ENCODE measurements around the gene NPY1R. TPM values are rescaled to one million over a fixed set of nuclear protein-coding genes. Genes with fewer than 3 reads are reported as not detected.

Gene NPY1R
- total and polyA plus RNA-seq, 2 experiments from 2014 or later = 1.1 to 9.0 TPM

GRCh38 chr4:163317110-163317509, 15.3 kb downstream of the NPY1R start:
- TF ChIP-seq EZH2phosphoT487 (IDR thresholded peaks at IDR 0.05; ENCODE audit: low read depth, severe bottlenecking, unreplicated experiment) = no peak
- TF ChIP-seq EZH2 (IDR thresholded peaks at IDR 0.05; ENCODE audit: borderline replicate concordance) = no peak
- no peak for TF ChIP-seq CTCF (IDR thresholded peaks at IDR 0.05; ENCODE audit: poor library complexity)
- no peak overlapping the region for H3K4me3 ChIP-seq
- no peaks in the 10 kb centered on the region for H3K4me1 ChIP-seq (ENCODE audit: insufficient read depth)
- H2AFZ ChIP-seq = no peak overlapping the region
- H3K36me3 ChIP-seq (replicated peaks; ENCODE audit: insufficient read depth, low read depth) = no peaks in the 10 kb centered on the region
- no peaks in the 10 kb centered on the region for H3K9me3 ChIP-seq (ENCODE audit: low read depth)
- WGBS (ENCODE audit: low lambda C conversion rate, missing lambda C conversion rate) = 33% methylated on average over 1 of the region's 1 CpG
- H3K9me2 ChIP-seq (replicated peaks; ENCODE audit: insufficient read depth) = no peaks in the 10 kb centered on the region
- no peaks in the 10 kb centered on the region for H4K20me1 ChIP-seq (ENCODE audit: insufficient read depth, poor library complexity, severe bottlenecking)
- H3K27me3 ChIP-seq = no peaks in the 10 kb centered on the region
- H3K4me2 ChIP-seq = no peak overlapping the region
- no peak overlapping the region for H3K27ac ChIP-seq
- no peaks in the 10 kb centered on the region for H3K79me2 ChIP-seq
- no peak for DNase-seq (ENCODE audit: low spot score)

GRCh38 chr4:163309466-163309865, 22.9 kb downstream of the NPY1R start:
- Histone ChIP-seq H3K79me2 (no peaks in the 10 kb centered on the region), H3K4me2 (no peak overlapping the region), H2AFZ (no peak overlapping the region), H3K4me3 (no peak overlapping the region), H4K20me1 (ENCODE audit: insufficient read depth, poor library complexity, severe bottlenecking) (no peaks in the 10 kb centered on the region), H3K27me3 (no peaks in the 10 kb centered on the region), H3K9me3 (ENCODE audit: low read depth) (no peaks in the 10 kb centered on the region), H3K27ac (no peak overlapping the region), H3K9me2 (replicated peaks; ENCODE audit: insufficient read depth) (no peaks in the 10 kb centered on the region), H3K4me1 (ENCODE audit: insufficient read depth) (no peaks in the 10 kb centered on the region), H3K36me3 (replicated peaks; ENCODE audit: insufficient read depth, low read depth) (no peaks in the 10 kb centered on the region)
- no peak for DNase-seq (ENCODE audit: low spot score)
- WGBS (ENCODE audit: low lambda C conversion rate, missing lambda C conversion rate) = 92% methylated on average over 1 of the region's 1 CpG
- TF ChIP-seq EZH2 (IDR thresholded peaks at IDR 0.05; ENCODE audit: borderline replicate concordance) (no peak), CTCF (IDR thresholded peaks at IDR 0.05; ENCODE audit: poor library complexity) (no peak), EZH2phosphoT487 (IDR thresholded peaks at IDR 0.05; ENCODE audit: low read depth, severe bottlenecking, unreplicated experiment) (no peak)

GRCh38 chr4:163303069-163303468, 29.3 kb downstream of the NPY1R start:
- Histone ChIP-seq H3K4me1 (ENCODE audit: insufficient read depth) (no peaks in the 10 kb centered on the region), H3K4me2 (no peak overlapping the region), H3K4me3 (no peak overlapping the region), H3K9me2 (replicated peaks; ENCODE audit: insufficient read depth) (no peaks in the 10 kb centered on the region), H3K27me3 (no peaks in the 10 kb centered on the region), H3K9me3 (ENCODE audit: low read depth) (no peaks in the 10 kb centered on the region), H4K20me1 (ENCODE audit: insufficient read depth, poor library complexity, severe bottlenecking) (no peaks in the 10 kb centered on the region), H3K27ac (no peak overlapping the region), H3K36me3 (replicated peaks; ENCODE audit: insufficient read depth, low read depth) (no peaks in the 10 kb centered on the region), H2AFZ (no peak overlapping the region), H3K79me2 (no peaks in the 10 kb centered on the region)
- no peak for DNase-seq (ENCODE audit: low spot score)
- WGBS (ENCODE audit: low lambda C conversion rate, missing lambda C conversion rate) = 100% methylated on average over 2 of the region's 2 CpGs
- no peak for TF ChIP-seq EZH2phosphoT487 (IDR thresholded peaks at IDR 0.05; ENCODE audit: low read depth, severe bottlenecking, unreplicated experiment)
- TF ChIP-seq EZH2 (IDR thresholded peaks at IDR 0.05; ENCODE audit: borderline replicate concordance) = no peak
- no peak for TF ChIP-seq CTCF (IDR thresholded peaks at IDR 0.05; ENCODE audit: poor library complexity)

GRCh38 chr4:163300445-163300844, 32.0 kb downstream of the NPY1R start:
- Histone ChIP-seq H3K4me3 (no peak overlapping the region), H3K4me2 (no peak overlapping the region), H3K27ac (no peak overlapping the region), H3K79me2 (no peaks in the 10 kb centered on the region), H3K9me3 (ENCODE audit: low read depth) (no peaks in the 10 kb centered on the region), H3K27me3 (no peaks in the 10 kb centered on the region), H3K9me2 (replicated peaks; ENCODE audit: insufficient read depth) (no peaks in the 10 kb centered on the region), H3K4me1 (ENCODE audit: insufficient read depth) (no peaks in the 10 kb centered on the region), H4K20me1 (ENCODE audit: insufficient read depth, poor library complexity, severe bottlenecking) (no peaks in the 10 kb centered on the region), H2AFZ (no peak overlapping the region), H3K36me3 (replicated peaks; ENCODE audit: insufficient read depth, low read depth) (no peaks in the 10 kb centered on the region)
- no peak for DNase-seq (ENCODE audit: low spot score)
- WGBS (ENCODE audit: low lambda C conversion rate, missing lambda C conversion rate) = 76% methylated on average over 3 of the region's 3 CpGs
- TF ChIP-seq EZH2phosphoT487 (IDR thresholded peaks at IDR 0.05; ENCODE audit: low read depth, severe bottlenecking, unreplicated experiment) = no peak
- TF ChIP-seq CTCF (IDR thresholded peaks at IDR 0.05; ENCODE audit: poor library complexity) = no peak
- no peak for TF ChIP-seq EZH2 (IDR thresholded peaks at IDR 0.05; ENCODE audit: borderline replicate concordance)
